Sigmoid colon (tissue), 7 donors: ENCODE data around the gene ADSL. TPM values are rescaled to one million over a fixed set of nuclear protein-coding genes. Genes with fewer than 3 reads are reported as not detected.

Experiments
- DNase-seq: peaks from one replicate; pipeline ENCODE4 v3.0.0-alpha.2; 2019
- H3K27ac ChIP-seq, 4 donors: fragments of 200-600 bp; sonication (generic); one replicate each; pipeline ENCODE4 v1.5.1; 2016 to 2019; ENCODE audit warnings: mild to moderate bottlenecking in 1 of 4
- H3K27me3 ChIP-seq, 3 donors: fragments of 200-600 bp; sonication (generic); one replicate each; pipeline ENCODE4 v1.5.1; 2019; ENCODE audit warnings: mild to moderate bottlenecking in 1 of 3
- H3K36me3 ChIP-seq, 4 donors: fragments of 200-600 bp; sonication (generic); one replicate each; pipeline ENCODE4 v1.5.1; 2016 to 2019
- H3K4me1 ChIP-seq, 4 donors: fragments of 200-600 bp; sonication (generic); one replicate each; pipeline ENCODE4 v1.5.1; 2017 to 2019
- H3K4me3 ChIP-seq, 4 donors: fragments of 200-600 bp; sonication (generic); one replicate each; pipeline ENCODE4 v1.5.1; 2017 to 2019; ENCODE audit warnings: mild to moderate bottlenecking in 2 of 4, moderate library complexity in 1 of 4
- H3K9me3 ChIP-seq, 4 donors: fragments of 200-600 bp in 3 of 4; sonication (generic) in 3 of 4; one replicate each; pipeline versions ENCODE4 v1.5.1 to v1.6.1; 2013 to 2019
- EP300 ChIP-seq, 4 donors: sonication (generic); formaldehyde crosslinking; IDR thresholded peaks; one replicate each; pipeline ENCODE4 v1.6.1; 2017; ENCODE audit warnings: antibody characterized with exemption in 4 of 4
- POLR2A ChIP-seq, 2 donors: fragments of 450-650 bp; IDR thresholded peaks; one replicate each; pipeline ENCODE4 v1.6.1; 2016; ENCODE audit warnings: antibody characterized with exemption in 2 of 2, mild to moderate bottlenecking in 2 of 2, moderate library complexity in 2 of 2
- POLR2AphosphoS5 ChIP-seq, 4 donors: sonication (generic); formaldehyde crosslinking; IDR thresholded peaks; one replicate each; pipeline ENCODE4 v1.6.1; 2017; ENCODE audit warnings: antibody characterized with exemption in 4 of 4
- WGBS, 2 donors: extraction: QIAGEN DNeasy Blood & Tissue Kit; methylation state at CpG; one replicate each; pipeline ENCODE4 v1.1.7; 2013; 5-methylcytosine and 5-hydroxymethylcytosine counted together
- intact Hi-C: fragments of 100-400 bp; cut with DNase I; formaldehyde crosslinking; loops from one replicate; pipeline ENCODE4 v1.15.1; 2023
- polyA plus RNA-seq, 3 donors: library from polyadenylated mRNA; stranded (reverse); fragments of 200-250 nt; gene quantifications; one replicate each; pipeline ENCODE4 v1.2.3, GENCODE V29; 2013
- total RNA-seq, 4 donors: library from RNA; depleted of rRNA; stranded (reverse); fragments of >200 nt; gene quantifications; one replicate each; pipeline ENCODE4 v1.1.0, GENCODE V29; 2016
- TF ChIP-seq, protein P1 (sequence below), 4 experiments: fragments of 450-650 bp in 3 of 4; fragments of 200-600 bp in 1 of 4; IDR thresholded peaks; one replicate each; pipeline ENCODE4 v1.5.1; 2016 to 2019; ENCODE audit warnings: antibody characterized with exemption in 4 of 4, mild to moderate bottlenecking in 3 of 4, moderate library complexity in 2 of 4
- donor health status: healthy with polysubstance abuse.
- donor health status: Bipolar disorder and iron deficiency.
- donor health status: healthy.

Gene ADSL
- total and polyA plus RNA-seq, 7 donors, result 34.0 to 469 (median 86.7) TPM

DNA sequence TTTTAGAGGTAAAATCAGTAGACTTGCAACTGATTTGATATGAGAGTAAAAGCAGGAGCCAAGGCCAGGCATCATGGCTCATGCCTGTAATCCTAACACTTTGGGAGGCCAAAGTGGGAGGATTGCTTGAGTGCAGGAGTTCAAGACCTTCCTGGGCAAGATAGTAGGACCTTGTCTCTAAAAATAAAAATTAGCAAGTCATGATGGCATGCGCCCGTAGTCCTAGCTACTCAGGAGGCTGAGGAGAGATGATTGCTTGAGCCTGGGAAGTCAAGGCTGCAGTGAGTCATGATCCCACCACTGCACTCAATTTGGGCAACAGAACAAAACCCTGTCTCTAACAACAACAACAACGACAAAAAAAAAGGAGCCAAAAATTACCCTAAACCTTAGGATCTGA lies 37.6 kb downstream of the ADSL start:
- no peaks in the 10 kb centered on the region for H3K36me3 ChIP-seq
- TF ChIP-seq, protein P1, sequence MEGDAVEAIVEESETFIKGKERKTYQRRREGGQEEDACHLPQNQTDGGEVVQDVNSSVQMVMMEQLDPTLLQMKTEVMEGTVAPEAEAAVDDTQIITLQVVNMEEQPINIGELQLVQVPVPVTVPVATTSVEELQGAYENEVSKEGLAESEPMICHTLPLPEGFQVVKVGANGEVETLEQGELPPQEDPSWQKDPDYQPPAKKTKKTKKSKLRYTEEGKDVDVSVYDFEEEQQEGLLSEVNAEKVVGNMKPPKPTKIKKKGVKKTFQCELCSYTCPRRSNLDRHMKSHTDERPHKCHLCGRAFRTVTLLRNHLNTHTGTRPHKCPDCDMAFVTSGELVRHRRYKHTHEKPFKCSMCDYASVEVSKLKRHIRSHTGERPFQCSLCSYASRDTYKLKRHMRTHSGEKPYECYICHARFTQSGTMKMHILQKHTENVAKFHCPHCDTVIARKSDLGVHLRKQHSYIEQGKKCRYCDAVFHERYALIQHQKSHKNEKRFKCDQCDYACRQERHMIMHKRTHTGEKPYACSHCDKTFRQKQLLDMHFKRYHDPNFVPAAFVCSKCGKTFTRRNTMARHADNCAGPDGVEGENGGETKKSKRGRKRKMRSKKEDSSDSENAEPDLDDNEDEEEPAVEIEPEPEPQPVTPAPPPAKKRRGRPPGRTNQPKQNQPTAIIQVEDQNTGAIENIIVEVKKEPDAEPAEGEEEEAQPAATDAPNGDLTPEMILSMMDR (IDR thresholded peaks at IDR 0.05), result no peak
- TF ChIP-seq EP300 (IDR thresholded peaks at IDR 0.05), result no peak
- no peak for TF ChIP-seq POLR2AphosphoS5 (IDR thresholded peaks at IDR 0.05)
- no peak for TF ChIP-seq POLR2A (IDR thresholded peaks at IDR 0.05)
- peaks cover 0 to 9% (median 2%) of the 10 kb centered on the region in 4 donors for H3K4me1 ChIP-seq
- intact Hi-C loops, result no loop called here
- no peaks in the 10 kb centered on the region for H3K9me3 ChIP-seq
- no peaks in the 10 kb centered on the region for H3K27me3 ChIP-seq
- WGBS, 2 donors, result 86 to 93% methylated on average over 3 of the region's 3 CpGs
- no peak overlapping the region for H3K4me3 ChIP-seq
- no peak for DNase-seq
- no peak overlapping the region for H3K27ac ChIP-seq

DNA sequence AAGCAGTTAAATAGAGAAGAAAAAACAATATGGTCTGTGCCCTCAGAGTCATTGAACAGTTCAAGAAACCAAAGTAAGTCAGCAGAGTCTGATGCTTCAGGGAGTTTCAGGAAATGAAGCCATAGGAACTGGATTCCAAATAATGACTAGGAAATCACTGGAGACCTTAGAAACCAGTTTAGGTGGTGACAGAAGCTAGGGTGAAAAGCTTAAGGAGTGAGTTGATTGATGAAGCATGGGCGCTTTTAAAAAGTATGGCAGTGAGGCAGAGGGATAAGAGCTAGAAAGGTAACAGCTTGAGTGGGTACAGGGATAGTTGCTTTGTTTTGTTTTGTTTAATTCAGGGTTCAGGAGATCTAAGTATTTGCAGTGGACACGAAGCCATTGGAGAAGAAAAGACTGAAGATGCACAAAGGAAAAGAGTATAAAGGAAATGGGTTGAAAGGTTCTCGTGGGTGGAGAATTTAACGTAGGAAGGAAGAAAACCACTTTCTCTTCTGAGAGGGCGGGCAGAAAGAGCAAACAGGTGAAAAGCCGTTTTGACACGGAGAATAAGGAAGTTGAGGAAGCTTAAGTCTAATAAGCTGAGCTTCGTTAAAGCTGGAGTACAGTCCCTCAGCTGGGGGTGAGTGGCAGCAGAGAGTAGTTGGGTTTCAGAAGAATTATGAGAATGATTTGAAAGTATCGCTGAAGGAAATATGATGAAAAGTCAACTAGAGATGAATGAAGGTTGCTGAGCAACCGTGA lies 38.9 kb downstream of the ADSL start:
- H3K4me1 ChIP-seq, result peaks cover 0 to 9% (median 2%) of the 10 kb centered on the region in 4 donors
- no peak overlapping the region for H3K4me3 ChIP-seq
- no peaks in the 10 kb centered on the region for H3K36me3 ChIP-seq
- intact Hi-C loops, result no loop called here
- H3K9me3 ChIP-seq, result no peaks in the 10 kb centered on the region
- H3K27me3 ChIP-seq, result no peaks in the 10 kb centered on the region
- H3K27ac ChIP-seq, result no peak overlapping the region
- TF ChIP-seq, protein P1 (IDR thresholded peaks at IDR 0.05), result no peak
- TF ChIP-seq EP300 (IDR thresholded peaks at IDR 0.05) (no peak), POLR2AphosphoS5 (IDR thresholded peaks at IDR 0.05) (no peak), POLR2A (IDR thresholded peaks at IDR 0.05) (no peak)
- WGBS, 2 donors, result 19 to 27% methylated on average over 10 of the region's 10 CpGs
- no peak for DNase-seq

DNA sequence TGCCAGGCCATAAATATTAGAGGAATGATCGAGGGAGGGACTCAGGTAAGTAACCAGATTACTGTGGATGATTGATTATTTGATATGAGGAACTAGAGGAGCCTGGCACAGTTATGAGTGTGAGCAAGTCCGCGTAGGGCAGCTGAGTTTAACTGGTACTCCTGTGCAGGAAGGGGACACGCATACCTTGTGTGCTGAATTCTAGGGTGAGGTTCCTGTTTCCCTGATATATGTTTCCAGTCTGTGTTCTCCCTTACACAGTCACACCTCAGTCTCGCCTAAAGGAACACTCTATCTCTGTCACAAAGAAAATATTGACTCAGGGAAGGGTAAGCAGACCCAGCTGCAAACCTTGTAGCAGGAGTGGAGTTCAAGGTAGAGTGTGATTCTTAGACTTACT lies 41.4 kb downstream of the ADSL start:
- intact Hi-C loops, result no loop called here
- H3K27ac ChIP-seq, result no peak overlapping the region
- peaks cover 0 to 9% (median 2%) of the 10 kb centered on the region in 4 donors for H3K4me1 ChIP-seq

DNA sequence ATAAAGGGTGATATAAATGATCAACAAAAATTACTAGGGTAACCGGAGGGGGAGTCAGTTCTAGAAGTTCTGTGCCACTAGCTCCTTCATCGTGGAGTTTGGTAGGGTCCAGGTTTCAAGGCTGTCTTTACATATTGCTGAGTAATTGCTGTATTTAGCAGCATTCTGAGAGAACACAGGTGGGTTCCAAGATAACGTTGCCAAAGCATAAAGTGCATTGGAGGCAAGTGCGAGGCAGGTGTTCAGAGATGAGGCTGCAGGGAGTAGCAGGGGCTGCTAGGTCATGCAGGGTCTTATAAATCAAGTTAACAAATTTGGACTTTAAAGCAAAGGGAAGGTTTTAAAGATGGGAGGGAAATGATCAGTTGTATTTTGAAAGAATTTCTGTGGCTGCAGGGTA lies 41.9 kb downstream of the ADSL start:
- H3K4me3 ChIP-seq, result no peak overlapping the region
- DNase-seq, result no peak
- WGBS, 2 donors, result 18 to 41% methylated on average over 4 of the region's 4 CpGs
- H3K4me1 ChIP-seq, result peaks cover 0 to 9% (median 2%) of the 10 kb centered on the region in 4 donors
- intact Hi-C loops, result no loop called here
- TF ChIP-seq POLR2AphosphoS5 (IDR thresholded peaks at IDR 0.05), result no peak
- TF ChIP-seq EP300 (IDR thresholded peaks at IDR 0.05), result no peak
- TF ChIP-seq, protein P1 (IDR thresholded peaks at IDR 0.05), result no peak
- TF ChIP-seq POLR2A (IDR thresholded peaks at IDR 0.05), result no peak
- H3K27ac ChIP-seq, result no peak overlapping the region
- H3K36me3 ChIP-seq, result no peaks in the 10 kb centered on the region
- H3K27me3 ChIP-seq, result no peaks in the 10 kb centered on the region
- no peaks in the 10 kb centered on the region for H3K9me3 ChIP-seq

More for the DNA sequence above, 41.4 kb downstream of the ADSL start:
- DNase-seq, result no peak
- Histone ChIP-seq H3K9me3 (no peaks in the 10 kb centered on the region), H3K27me3 (no peaks in the 10 kb centered on the region), H3K4me3 (no peak overlapping the region), H3K36me3 (no peaks in the 10 kb centered on the region)
- TF ChIP-seq POLR2A (IDR thresholded peaks at IDR 0.05) (no peak), EP300 (IDR thresholded peaks at IDR 0.05) (no peak), POLR2AphosphoS5 (IDR thresholded peaks at IDR 0.05) (no peak)
- TF ChIP-seq, protein P1 (IDR thresholded peaks at IDR 0.05), result no peak
- 17 to 47% methylated on average over 5 of the region's 5 CpGs for WGBS, 2 donors
